SK-N-SH (cell line): Measurements from ENCODE around the gene KCNF1. TPM values are rescaled to one million over a fixed set of nuclear protein-coding genes. Genes with fewer than 3 reads are reported as not detected.

Source experiments
- CTCF ChIA-PET: fragments of 300-600, 350-600 bp; formaldehyde crosslinking; extraction: SDS; loops from one replicate; lab custom pipeline; 2021; lab: Yijun Ruan, JAX
- POLR2A ChIA-PET: fragments of 350-600 bp; sonication (Branson Sonifier 250); formaldehyde crosslinking; extraction: SDS; loops from one replicate; lab custom pipeline; 2020; ENCODE audit warnings: antibody characterized with exemption, inconsistent platforms; lab: Yijun Ruan, JAX
- DNase-seq: peaks from one replicate; pipeline ENCODE4 v3.0.0; 2012
- H2AFZ ChIP-seq: fragments of 200-600 bp; sonication (generic); 2 replicates; pipeline ENCODE4 v1.8.1; 2016; ENCODE audit warnings: antibody characterized with exemption, mild to moderate bottlenecking, low read depth
- H3F3A ChIP-seq: fragments of 200-600 bp; sonication (generic); replicated peaks from 2 replicates; pipeline ENCODE3; 2016; ENCODE audit warnings: antibody characterized with exemption, mild to moderate bottlenecking; ENCODE audit not compliant: insufficient read depth
- H3K27ac ChIP-seq, 2 experiments: fragments of 200-500 bp in 1 of 2; fragments of 200-600 bp in 1 of 2; sonication (Bioruptor generic) in 1 of 2; sonication (generic), shearing (Covaris generic) in 1 of 2; 2 replicates each; pipeline versions ENCODE4 v1.5.1 to v1.6.1; 2014 to 2016; ENCODE audit warnings: low read depth in 2 of 2, inconsistent platforms in 1 of 2, low read length in 1 of 2, mild to moderate bottlenecking in 1 of 2, mixed read lengths in 1 of 2
- H3K27me3 ChIP-seq: fragments of 200-600 bp; sonication (generic), shearing (Covaris generic); 2 replicates; pipeline ENCODE4 v1.6.1; 2016; ENCODE audit warnings: mixed run types; ENCODE audit not compliant: insufficient read depth
- H3K36me3 ChIP-seq, 2 experiments: fragments of 200-500 bp in 1 of 2; fragments of 200-600 bp in 1 of 2; sonication (Bioruptor generic) in 1 of 2; sonication (generic) in 1 of 2; replicated peaks in 1 of 2; 2 replicates each; pipeline versions ENCODE3 to v1.5.1; 2014 to 2016; ENCODE audit warnings: low read length in 1 of 2, mild to moderate bottlenecking in 1 of 2; ENCODE audit not compliant: insufficient read depth in 2 of 2, control insufficient read depth in 1 of 2
- H3K4me1 ChIP-seq, 2 experiments: fragments of 200-500 bp in 1 of 2; fragments of 200-600 bp in 1 of 2; sonication (Bioruptor generic) in 1 of 2; sonication (generic), shearing (Covaris generic) in 1 of 2; 2 replicates each; pipeline versions ENCODE4 v1.5.1 to v1.6.1; 2014 to 2016; ENCODE audit warnings: low read depth in 1 of 2, low read length in 1 of 2, mixed run types in 1 of 2; ENCODE audit not compliant: insufficient read depth in 2 of 2, control insufficient read depth in 1 of 2
- H3K4me2 ChIP-seq: fragments of 200-600 bp; sonication (generic), shearing (Covaris generic); 2 replicates; pipeline ENCODE4 v1.6.1; 2017; ENCODE audit warnings: mixed run types
- H3K4me3 ChIP-seq, 2 experiments: fragments of 200-500 bp in 1 of 2; fragments of 200-600 bp in 1 of 2; sonication (Bioruptor generic) in 1 of 2; sonication (generic), shearing (Covaris generic) in 1 of 2; 2 replicates each; pipeline versions ENCODE4 v1.5.1 to v1.8.1; 2014 to 2016; ENCODE audit warnings: low read depth in 2 of 2, inconsistent platforms in 1 of 2, low read length in 1 of 2, mild to moderate bottlenecking in 1 of 2, mixed read lengths in 1 of 2, moderate library complexity in 1 of 2
- H3K79me2 ChIP-seq: fragments of 200-600 bp; sonication (generic); 2 replicates; pipeline ENCODE4 v1.8.1; 2017; ENCODE audit warnings: mild to moderate bottlenecking; ENCODE audit not compliant: insufficient read depth
- H3K9ac ChIP-seq: fragments of 200-600 bp; sonication (generic); 2 replicates; pipeline ENCODE4 v1.6.1; 2017; ENCODE audit warnings: mixed run types
- H3K9me2 ChIP-seq: fragments of 200-600 bp; sonication (generic); 2 replicates; pipeline ENCODE4 v1.6.1; 2017; ENCODE audit warnings: mixed run types
- H3K9me3 ChIP-seq: fragments of 200-600 bp; sonication (generic); 2 replicates; pipeline ENCODE4 v1.6.1; 2017; ENCODE audit warnings: mixed run types, mild to moderate bottlenecking, moderate library complexity
- H4K20me1 ChIP-seq: fragments of 200-600 bp; sonication (generic); 2 replicates; pipeline ENCODE4 v1.6.1; 2017; ENCODE audit warnings: mild to moderate bottlenecking, mixed run types; ENCODE audit not compliant: insufficient read depth
- CHD2 ChIP-seq: fragments of 150-350 bp; IDR thresholded peaks from 2 replicates; pipeline ENCODE4 v1.6.1; 2018; ENCODE audit warnings: low read length; ENCODE audit not compliant: partially characterized antibody
- CTCF ChIP-seq: fragments of 200-600 bp; sonication (generic); IDR thresholded peaks from 2 replicates; pipeline ENCODE4 v1.6.1; 2017; ENCODE audit warnings: antibody characterized with exemption, mild to moderate bottlenecking, moderate library complexity
- EP300 ChIP-seq, 2 experiments: IDR thresholded peaks; 2 replicates each; pipeline versions ENCODE4 v1.4.0 to v1.6.1; 2012; ENCODE audit warnings: borderline replicate concordance in 1 of 2, low read depth in 1 of 2, low read length in 1 of 2
- EZH2phosphoT487 ChIP-seq: fragments of 200-600 bp; sonication (generic); IDR thresholded peaks from 2 replicates; pipeline ENCODE4 v1.6.1; 2017; ENCODE audit warnings: low read depth, mixed run types, mild to moderate bottlenecking, antibody characterized with exemption, moderate library complexity, borderline replicate concordance
- FOXJ3 ChIP-seq: sonication (generic); formaldehyde crosslinking; IDR thresholded peaks from 2 replicates; pipeline ENCODE4 v1.5.1; 2020; ENCODE audit warnings: mild to moderate bottlenecking, missing genetic modification reagents
- GATA2 ChIP-seq: sonication (generic); formaldehyde crosslinking; IDR thresholded peaks from 2 replicates; pipeline ENCODE4 v1.5.0; 2020; ENCODE audit warnings: mild to moderate bottlenecking, missing genetic modification reagents
- JUND ChIP-seq: IDR thresholded peaks from 2 replicates; pipeline ENCODE4 v1.4.0; 2012
- MAX ChIP-seq: IDR thresholded peaks from 2 replicates; pipeline ENCODE4 v1.4.0; 2012; ENCODE audit warnings: low read depth
- NFIC ChIP-seq: IDR thresholded peaks from 2 replicates; pipeline ENCODE4 v1.4.0; 2012; ENCODE audit warnings: borderline replicate concordance
- PBX3 ChIP-seq: IDR thresholded peaks from 2 replicates; pipeline ENCODE4; 2012
- POLR2AphosphoS5 ChIP-seq: IDR thresholded peaks from 2 replicates; pipeline ENCODE4 v1.6.1; 2012; ENCODE audit warnings: low read depth, low read length
- RAD21 ChIP-seq: IDR thresholded peaks from 2 replicates; pipeline ENCODE4 v1.6.1; 2012; ENCODE audit warnings: mild to moderate bottlenecking, low read length
- REST ChIP-seq: IDR thresholded peaks from 2 replicates; pipeline ENCODE4 v1.6.1; 2012; ENCODE audit warnings: mild to moderate bottlenecking, low read depth, low read length, moderate library complexity
- RXRA ChIP-seq: IDR thresholded peaks from 2 replicates; pipeline ENCODE4 v1.4.0; 2012; ENCODE audit warnings: low read depth, mild to moderate bottlenecking, borderline replicate concordance
- TCF12 ChIP-seq: IDR thresholded peaks from 2 replicates; pipeline ENCODE4 v1.4.0; 2012
- USF2 ChIP-seq: fragments of 150-350 bp; IDR thresholded peaks from 2 replicates; pipeline ENCODE4 v1.6.1; 2017; ENCODE audit warnings: antibody characterized with exemption, low read length, low read depth, borderline replicate concordance
- ZBTB33 ChIP-seq: IDR thresholded peaks from 2 replicates; pipeline ENCODE4 v1.4.0; 2012; ENCODE audit warnings: low read depth, borderline replicate concordance
- WGBS: methylation state at CpG from one replicate; pipeline ENCODE4 v1.1.6; 2017; ENCODE audit warnings: low lambda C conversion rate; 5-methylcytosine and 5-hydroxymethylcytosine counted together
- polyA plus RNA-seq, 3 experiments: library from polyadenylated mRNA; depleted of rRNA; stranded (reverse); fragments of >200 nt; gene quantifications; 2 replicates each; pipeline ENCODE4 v1.2.3, GENCODE V29; 2012

Gene KCNF1
- polyA plus RNA-seq, 1 of the 3 experiments (the other 2 are of a cell fraction): 0.23 TPM

- no peak overlapping the region for H3K27ac ChIP-seq
- no peak for DNase-seq
- H3K9me2 ChIP-seq: no peaks in the 10 kb centered on the region
- H3K36me3 ChIP-seq: no peaks in the 10 kb centered on the region
- ChIA-PET CTCF (interaction anchor here (2.4 kb wide), 1 partner anchor 14 kb away, joined by 8 read pairs; no protein-coding TSS in a partner anchor), POLR2A (no interaction called here)
- no peaks in the 10 kb centered on the region for H3F3A ChIP-seq
- TF ChIP-seq RAD21: no peak
- TF ChIP-seq CHD2: no peak
- TF ChIP-seq GATA2 (CRISPR knock-in tag): no peak
- TF ChIP-seq TCF12: no peak
- no peak for TF ChIP-seq MAX
- TF ChIP-seq NFIC: no peak
- no peak for TF ChIP-seq POLR2AphosphoS5
- TF ChIP-seq REST: no peak
- TF ChIP-seq FOXJ3 (CRISPR knock-in tag): no peak
- TF ChIP-seq RXRA: no peak
- no peak for TF ChIP-seq JUND
- TF ChIP-seq USF2: no peak
- WGBS: 82% methylated on average over 6 of the region's 6 CpGs
- H3K9me3 ChIP-seq: no peaks in the 10 kb centered on the region
- H2AFZ ChIP-seq: no peak overlapping the region
- H3K9ac ChIP-seq: no peak overlapping the region
- H3K4me2 ChIP-seq: no peak overlapping the region
- no peaks in the 10 kb centered on the region for H4K20me1 ChIP-seq
- peaks cover 0 to 6% of the 10 kb centered on the region in 2 experiments; a peak in 1 of 4 replicates for H3K4me1 ChIP-seq
- no peaks in the 10 kb centered on the region for H3K79me2 ChIP-seq
- no peaks in the 10 kb centered on the region; the same call in 1 of the 2 replicates for H3K27me3 ChIP-seq
- no peak overlapping the region for H3K4me3 ChIP-seq
Measured at GRCh38 chr2:10923965-10924364, 12.2 kb downstream of the KCNF1 start.

- 97% methylated on average over 5 of the region's 5 CpGs for WGBS
- Histone ChIP-seq H3K9ac (no peak overlapping the region), H3K4me3 (no peak overlapping the region), H3K4me2 (no peak overlapping the region), H2AFZ (no peak overlapping the region), H3K4me1 (peaks cover 0 to 6% of the 10 kb centered on the region in 2 experiments; a peak in 1 of 4 replicates), H4K20me1 (no peaks in the 10 kb centered on the region), H3F3A (no peaks in the 10 kb centered on the region), H3K9me2 (no peaks in the 10 kb centered on the region), H3K79me2 (no peaks in the 10 kb centered on the region), H3K36me3 (no peaks in the 10 kb centered on the region), H3K9me3 (no peaks in the 10 kb centered on the region), H3K27ac (no peak overlapping the region), H3K27me3 (no peaks in the 10 kb centered on the region; the same call in 1 of the 2 replicates)
- CTCF ChIA-PET: interaction anchor here (1.4 to 3.9 kb wide), 5 partner anchors 12 to 659 kb away, joined by 3 to 13 read pairs (median 8); no protein-coding TSS in a partner anchor
- POLR2A ChIA-PET: no interaction called here
- no peak for DNase-seq
- TF ChIP-seq PBX3: no peak
- TF ChIP-seq EP300 (IDR thresholded peaks at IDR 0.05; ENCODE audit: borderline replicate concordance in 1 of 2, low read depth in 1 of 2, low read length in 1 of 2): no peak
- no peak for TF ChIP-seq RXRA
- no peak for TF ChIP-seq ZBTB33
- no peak for TF ChIP-seq EZH2phosphoT487
- TF ChIP-seq CTCF: no peak
Measured at GRCh38 chr2:10924441-10924840, 12.7 kb downstream of the KCNF1 start.
